Cardiac muscle cell (in vitro differentiated cells and primary cell): ENCODE data around the gene HSFX4. TPM values are rescaled to one million over a fixed set of nuclear protein-coding genes. Genes with fewer than 3 reads are reported as not detected.

Source experiments
- DNase-seq, 2 donors: peaks; one replicate each; pipeline versions ENCODE4 v3.0.0 to v3.0.0-alpha.2; 2010 to 2017; ENCODE audit warnings: low read depth in 1 of 2, low spot score in 1 of 2
- H3K27ac ChIP-seq: fragments of 200-600 bp; sonication (generic); 2 replicates; pipeline ENCODE4 v1.5.1; 2016
- H3K27me3 ChIP-seq: fragments of 200-600 bp; sonication (generic); 2 replicates; pipeline ENCODE4 v1.6.0; 2016; ENCODE audit warnings: control low read depth
- H3K36me3 ChIP-seq: fragments of 200-600 bp; sonication (generic); 2 replicates; pipeline ENCODE4 v1.5.1; 2016; ENCODE audit warnings: control low read depth
- H3K4me1 ChIP-seq: fragments of 200-600 bp; sonication (generic); 2 replicates; pipeline ENCODE4 v1.8.1; 2017; ENCODE audit warnings: low read depth, mild to moderate bottlenecking, mixed run types
- H3K4me3 ChIP-seq: fragments of 200-600 bp; sonication (generic); 2 replicates; pipeline ENCODE4 v1.5.1; 2016; ENCODE audit warnings: mild to moderate bottlenecking
- H3K9me3 ChIP-seq: fragments of 200-600 bp; sonication (generic); 2 replicates; pipeline ENCODE4 v1.5.1; 2017; ENCODE audit warnings: low read depth, mild to moderate bottlenecking, control low read depth
- CTCF ChIP-seq: IDR thresholded peaks from 2 replicates; pipeline ENCODE4 v1.5.1; 2012; ENCODE audit warnings: low read depth, mild to moderate bottlenecking, low read length
- polyA plus RNA-seq: library from polyadenylated mRNA; unstranded; fragments of >200 nt; fragmentation: Nextera tagmentation; extraction: Ambion mirVana; gene quantifications from 2 replicates; pipeline ENCODE4 v1.2.1, GENCODE V29; 2016
- total RNA-seq: library from RNA; depleted of rRNA; stranded (reverse); fragments of >200 nt; gene quantifications from 2 replicates; pipeline ENCODE4 v1.2.3, GENCODE V29; 2016

Gene HSFX4
- total and polyA plus RNA-seq, 2 experiments from 2014 or later = not detected

- Histone ChIP-seq H3K4me3 (no peak overlapping the region), H3K27me3 (no peaks in the 10 kb centered on the region), H3K27ac (no peak overlapping the region), H3K36me3 (no peaks in the 10 kb centered on the region), H3K4me1 (no peaks in the 10 kb centered on the region), H3K9me3 (no peaks in the 10 kb centered on the region)
- DNase-seq = no peak
- TF ChIP-seq CTCF = no peak
Observed at GRCh38 chrX:149949743-149950436, 20.5 kb downstream of the HSFX4 start.

- no peaks in the 10 kb centered on the region for H3K4me1 ChIP-seq
- H3K9me3 ChIP-seq = no peaks in the 10 kb centered on the region
- H3K4me3 ChIP-seq = no peak overlapping the region
- H3K27me3 ChIP-seq = no peaks in the 10 kb centered on the region
- no peaks in the 10 kb centered on the region for H3K36me3 ChIP-seq
- peak; percentile 20 to 69 for DNase-seq
- peak; percentile 45 for TF ChIP-seq CTCF
- H3K27ac ChIP-seq = no peak overlapping the region
Observed at GRCh38 chrX:149950681-149951080, 21.3 kb downstream of the HSFX4 start.

- DNase-seq = no peak
- no peaks in the 10 kb centered on the region for H3K9me3 ChIP-seq
- no peaks in the 10 kb centered on the region for H3K4me1 ChIP-seq
- H3K4me3 ChIP-seq = no peak overlapping the region
- no peaks in the 10 kb centered on the region for H3K27me3 ChIP-seq
- H3K36me3 ChIP-seq = no peaks in the 10 kb centered on the region
- no peak overlapping the region for H3K27ac ChIP-seq
- TF ChIP-seq CTCF = no peak
Observed at GRCh38 chrX:149961572-149961971, 32.2 kb downstream of the HSFX4 start.

GRCh38 chrX:149962010-149962409 lies 32.6 kb downstream of the HSFX4 start:
- H3K27me3 ChIP-seq = no peaks in the 10 kb centered on the region
- no peaks in the 10 kb centered on the region for H3K4me1 ChIP-seq
- TF ChIP-seq CTCF = no peak

GRCh38 chrX:149962859-149963757 lies 33.7 kb downstream of the HSFX4 start:
- Histone ChIP-seq H3K27ac (no peak overlapping the region), H3K36me3 (no peaks in the 10 kb centered on the region), H3K9me3 (no peaks in the 10 kb centered on the region), H3K4me3 (no peak overlapping the region), H3K27me3 (no peaks in the 10 kb centered on the region), H3K4me1 (no peaks in the 10 kb centered on the region)
- peak; percentile 63 for TF ChIP-seq CTCF
- peak; percentile 61 to 70 for DNase-seq

More at GRCh38 chrX:149962010-149962409, 32.6 kb downstream of the HSFX4 start:
- Histone ChIP-seq H3K9me3 (no peaks in the 10 kb centered on the region), H3K4me3 (no peak overlapping the region), H3K36me3 (no peaks in the 10 kb centered on the region), H3K27ac (no peak overlapping the region)
- no peak for DNase-seq
